Measurements from ENCODE around the gene TNFSF18.
"Not testable (repeated sequence)": the region's sequence is repeated elsewhere in the genome, so short reads cannot be mapped to it uniquely, and the experiment has no call there.

The TNFSF18 gene

GRCh38 chr1:173050865-173051264 is at the start of gene TNFSF18:
TSS of gene TNFSF18 (minus strand) at chr1:173050941. CDS start at chr1:173050896, 45 bp downstream.
- no peak for DNase-seq

GRCh38 chr1:173099166-173099565 is 48.4 kb upstream of the TNFSF18 start:
- DNase-seq, result no peak

GRCh38 chr1:173098117-173098516 is 47.4 kb upstream of the TNFSF18 start:
- DNase-seq, result no peak

GRCh38 chr1:173097001-173097400 is 46.3 kb upstream of the TNFSF18 start:
- DNase-seq, result no peak

- DNase-seq, result no peak
Measured at GRCh38 chr1:173095632-173096031, 44.9 kb upstream of the TNFSF18 start.

GRCh38 chr1:173094541-173094940 is 43.8 kb upstream of the TNFSF18 start:
- DNase-seq, result no peak

- no peak for DNase-seq
Measured at GRCh38 chr1:173093691-173094445, 43.1 kb upstream of the TNFSF18 start.

- DNase-seq, result no peak
Measured at GRCh38 chr1:173084292-173084691, 33.6 kb upstream of the TNFSF18 start.

GRCh38 chr1:173082913-173083312 is 32.2 kb upstream of the TNFSF18 start:
- DNase-seq, result no peak

- not testable (repeated sequence) for DNase-seq
Measured at GRCh38 chr1:173074217-173074616, 23.5 kb upstream of the TNFSF18 start.

- DNase-seq, result no peak
Measured at GRCh38 chr1:173064011-173064410, 13.3 kb upstream of the TNFSF18 start.

GRCh38 chr1:173063171-173063570 is 12.4 kb upstream of the TNFSF18 start:
- no peak for DNase-seq

GRCh38 chr1:173062150-173062938 is 11.6 kb upstream of the TNFSF18 start:
- DNase-seq, result no peak

- no peak for DNase-seq
Measured at GRCh38 chr1:173058556-173058955, 7.8 kb upstream of the TNFSF18 start.

GRCh38 chr1:173057984-173058383 is 7.2 kb upstream of the TNFSF18 start:
- no peak for DNase-seq

GRCh38 chr1:173056365-173056764 is 5.6 kb upstream of the TNFSF18 start:
- DNase-seq, result no peak

- DNase-seq, result no peak
Measured at GRCh38 chr1:173052681-173053196, 2.0 kb upstream of the TNFSF18 start.

- no peak for DNase-seq
Measured at GRCh38 chr1:173049322-173049633, 1.5 kb downstream of the TNFSF18 start.

GRCh38 chr1:173048621-173049321 is 2.0 kb downstream of the TNFSF18 start:
- no peak for DNase-seq

GRCh38 chr1:173044656-173045055 is 6.1 kb downstream of the TNFSF18 start:
- DNase-seq, result no peak

- DNase-seq, result no peak
Measured at GRCh38 chr1:173043253-173043652, 7.5 kb downstream of the TNFSF18 start.

GRCh38 chr1:173042806-173043205 is 7.9 kb downstream of the TNFSF18 start:
- no peak for DNase-seq

- no peak for DNase-seq
Measured at GRCh38 chr1:173039626-173040025, 11.1 kb downstream of the TNFSF18 start.
